HEK293 (cell line): ENCODE measurements around the gene BSCL2.

ENCODE experiments used
- GLI2 ChIP-seq: fragments of 450-650 bp; formaldehyde crosslinking; IDR thresholded peaks from 2 replicates; pipeline ENCODE4; 2017; ENCODE audit warnings: missing biosample characterization, missing genetic modification characterization, low read depth, borderline replicate concordance
- INSM2 ChIP-seq: fragments of 450-650 bp; formaldehyde crosslinking; IDR thresholded peaks from 2 replicates; pipeline ENCODE4 v1.5.1; 2016; ENCODE audit warnings: missing biosample characterization, missing genetic modification characterization
- KLF8 ChIP-seq: fragments of 450-650 bp; formaldehyde crosslinking; IDR thresholded peaks from 2 replicates; pipeline ENCODE4 v1.5.1; 2016; ENCODE audit warnings: missing biosample characterization, missing genetic modification characterization
- MYNN ChIP-seq: fragments of 450-650 bp; formaldehyde crosslinking; IDR thresholded peaks from 2 replicates; pipeline ENCODE4 v1.5.1; 2016; ENCODE audit warnings: missing biosample characterization, missing genetic modification characterization, borderline replicate concordance
- MZF1 ChIP-seq: fragments of 450-650 bp; formaldehyde crosslinking; IDR thresholded peaks from 2 replicates; pipeline ENCODE4 v1.5.1; 2017; ENCODE audit warnings: missing biosample characterization, missing genetic modification characterization, borderline replicate concordance
- REPIN1 ChIP-seq: fragments of 450-650 bp; formaldehyde crosslinking; IDR thresholded peaks from 2 replicates; pipeline ENCODE4 v1.5.1; 2017; ENCODE audit warnings: missing biosample characterization, missing genetic modification characterization, low read depth
- TRIM28 ChIP-seq: IDR thresholded peaks from 2 replicates; pipeline ENCODE4 v1.6.1; 2011; ENCODE audit warnings: low read length, control low read depth, borderline replicate concordance
- WT1 ChIP-seq: fragments of 450-650 bp; formaldehyde crosslinking; IDR thresholded peaks from 2 replicates; pipeline ENCODE4 v1.5.1; 2016; ENCODE audit warnings: missing biosample characterization, missing genetic modification characterization
- YY1 ChIP-seq: fragments of 450-650 bp; formaldehyde crosslinking; IDR thresholded peaks from 2 replicates; pipeline ENCODE4 v1.5.1; 2018; ENCODE audit warnings: missing biosample characterization, missing genetic modification characterization
- ZBTB48 ChIP-seq: fragments of 450-650 bp; formaldehyde crosslinking; IDR thresholded peaks from 2 replicates; pipeline ENCODE4 v1.5.1; 2016; ENCODE audit warnings: missing biosample characterization, missing genetic modification characterization
- ZFP69B ChIP-seq: fragments of 450-650 bp; formaldehyde crosslinking; IDR thresholded peaks from 2 replicates; pipeline ENCODE4 v1.5.1; 2016; ENCODE audit warnings: missing biosample characterization, missing genetic modification characterization
- ZNF10 ChIP-seq: fragments of 450-650 bp; formaldehyde crosslinking; IDR thresholded peaks from 2 replicates; pipeline ENCODE4 v1.5.1; 2017; ENCODE audit warnings: missing biosample characterization, missing genetic modification characterization
- ZNF112 ChIP-seq: fragments of 450-650 bp; formaldehyde crosslinking; IDR thresholded peaks from 2 replicates; pipeline ENCODE4 v1.5.0; 2017; ENCODE audit warnings: missing biosample characterization, missing genetic modification characterization
- ZNF114 ChIP-seq: fragments of 450-650 bp; formaldehyde crosslinking; IDR thresholded peaks from 2 replicates; pipeline ENCODE4 v1.5.0; 2017; ENCODE audit warnings: missing biosample characterization, missing genetic modification characterization
- ZNF121 ChIP-seq: fragments of 450-650 bp; formaldehyde crosslinking; IDR thresholded peaks from 2 replicates; pipeline ENCODE4 v1.5.1; 2016; ENCODE audit warnings: missing biosample characterization, missing genetic modification characterization
- ZNF133 ChIP-seq: fragments of 450-650 bp; formaldehyde crosslinking; IDR thresholded peaks from 2 replicates; pipeline ENCODE4 v1.5.1; 2016; ENCODE audit warnings: missing biosample characterization, missing genetic modification characterization
- ZNF138 ChIP-seq: fragments of 450-650 bp; formaldehyde crosslinking; IDR thresholded peaks from 2 replicates; pipeline ENCODE4 v1.5.1; 2016; ENCODE audit warnings: missing biosample characterization, missing genetic modification characterization, borderline replicate concordance
- ZNF155 ChIP-seq: fragments of 450-650 bp; formaldehyde crosslinking; IDR thresholded peaks from 2 replicates; pipeline ENCODE4 v1.5.1; 2016; ENCODE audit warnings: missing biosample characterization, missing genetic modification characterization
- ZNF175 ChIP-seq: fragments of 450-650 bp; formaldehyde crosslinking; IDR thresholded peaks from 2 replicates; pipeline ENCODE4 v1.5.1; 2016; ENCODE audit warnings: missing biosample characterization, missing genetic modification characterization
- ZNF214 ChIP-seq: fragments of 450-650 bp; formaldehyde crosslinking; IDR thresholded peaks from 2 replicates; pipeline ENCODE4 v1.5.1; 2017; ENCODE audit warnings: missing biosample characterization, mild to moderate bottlenecking, missing genetic modification characterization, borderline replicate concordance
- ZNF248 ChIP-seq: fragments of 450-650 bp; formaldehyde crosslinking; IDR thresholded peaks from 2 replicates; pipeline ENCODE4 v1.5.1; 2017; ENCODE audit warnings: missing biosample characterization, missing genetic modification characterization
- ZNF292 ChIP-seq: fragments of 450-650 bp; formaldehyde crosslinking; IDR thresholded peaks from 2 replicates; pipeline ENCODE4 v1.5.1; 2016; ENCODE audit warnings: low read depth, missing biosample characterization, missing genetic modification characterization, borderline replicate concordance
- ZNF366 ChIP-seq: fragments of 450-650 bp; formaldehyde crosslinking; conservative IDR thresholded peaks from 2 replicates; pipeline ENCODE4 v1.5.1; 2016; ENCODE audit warnings: missing biosample characterization, missing genetic modification characterization
- ZNF398 ChIP-seq: fragments of 450-650 bp; formaldehyde crosslinking; IDR thresholded peaks from 2 replicates; pipeline ENCODE4 v1.5.1; 2017; ENCODE audit warnings: missing biosample characterization, missing genetic modification characterization
- ZNF416 ChIP-seq: fragments of 450-650 bp; formaldehyde crosslinking; IDR thresholded peaks from 2 replicates; pipeline ENCODE4 v1.5.1; 2016; ENCODE audit warnings: missing biosample characterization, missing genetic modification characterization
- ZNF529 ChIP-seq: fragments of 450-650 bp; formaldehyde crosslinking; IDR thresholded peaks from 2 replicates; pipeline ENCODE4 v1.5.1; 2017; ENCODE audit warnings: missing genetic modification characterization, missing biosample characterization; ENCODE audit not compliant: insufficient replicate concordance
- ZNF530 ChIP-seq: fragments of 450-650 bp; formaldehyde crosslinking; IDR thresholded peaks from 2 replicates; pipeline ENCODE4 v1.5.1; 2016; ENCODE audit warnings: low read depth, missing biosample characterization, missing genetic modification characterization
- ZNF561 ChIP-seq: fragments of 450-650 bp; IDR thresholded peaks from 2 replicates; pipeline ENCODE4 v1.5.1; 2018; ENCODE audit warnings: missing biosample characterization, missing genetic modification characterization, borderline replicate concordance
- ZNF600 ChIP-seq: fragments of 450-650 bp; formaldehyde crosslinking; IDR thresholded peaks from 2 replicates; pipeline ENCODE4 v1.5.1; 2016; ENCODE audit warnings: missing biosample characterization, missing genetic modification characterization
- ZNF629 ChIP-seq: fragments of 450-650 bp; formaldehyde crosslinking; IDR thresholded peaks from 2 replicates; pipeline ENCODE4 v1.5.1; 2017; ENCODE audit warnings: missing biosample characterization, missing genetic modification characterization
- ZNF654 ChIP-seq: fragments of 450-650 bp; formaldehyde crosslinking; IDR thresholded peaks from 2 replicates; pipeline ENCODE4 v1.5.1; 2016; ENCODE audit warnings: low read depth, missing biosample characterization, missing genetic modification characterization
- ZNF707 ChIP-seq: fragments of 450-650 bp; formaldehyde crosslinking; IDR thresholded peaks from 2 replicates; pipeline ENCODE4 v1.5.1; 2016; ENCODE audit warnings: missing biosample characterization, missing genetic modification characterization
- ZNF776 ChIP-seq: fragments of 450-650 bp; formaldehyde crosslinking; IDR thresholded peaks from 2 replicates; pipeline ENCODE4 v1.5.0; 2017; ENCODE audit warnings: missing biosample characterization, missing genetic modification characterization, borderline replicate concordance
- ZSCAN23 ChIP-seq: fragments of 450-650 bp; formaldehyde crosslinking; IDR thresholded peaks from 2 replicates; pipeline ENCODE4 v1.5.1; 2016; ENCODE audit warnings: missing biosample characterization, missing genetic modification characterization
- TF ChIP-seq, protein P1 (sequence below): fragments of 450-650 bp; formaldehyde crosslinking; IDR thresholded peaks from 2 replicates; pipeline ENCODE4 v1.5.1; 2016; ENCODE audit warnings: missing biosample characterization, missing genetic modification characterization
- TF ChIP-seq, protein P2 (sequence below): fragments of 450-650 bp; formaldehyde crosslinking; IDR thresholded peaks from 2 replicates; pipeline ENCODE4 v1.5.1; 2016; ENCODE audit warnings: missing biosample characterization, missing genetic modification characterization, low read depth

The BSCL2 gene

GRCh38 chr11:62689421-62690183 lies 17.6 kb downstream of the BSCL2 start, which contains the start of gene LRRN4CL (continued):
- no peak for TF ChIP-seq ZNF138 (tag by site-specific recombination)
- no peak for TF ChIP-seq ZNF529 (tag by site-specific recombination)
- no peak for TF ChIP-seq ZBTB48 (tag by site-specific recombination)
- TF ChIP-seq GLI2 (tag by site-specific recombination) = no peak
- TF ChIP-seq ZNF114 (tag by site-specific recombination) = no peak
- TF ChIP-seq ZNF561 (tag by site-specific recombination) = no peak
- TF ChIP-seq TRIM28 = no peak
- TF ChIP-seq ZNF629 (tag by site-specific recombination) = peak; percentile 87
- TF ChIP-seq, protein P1, sequence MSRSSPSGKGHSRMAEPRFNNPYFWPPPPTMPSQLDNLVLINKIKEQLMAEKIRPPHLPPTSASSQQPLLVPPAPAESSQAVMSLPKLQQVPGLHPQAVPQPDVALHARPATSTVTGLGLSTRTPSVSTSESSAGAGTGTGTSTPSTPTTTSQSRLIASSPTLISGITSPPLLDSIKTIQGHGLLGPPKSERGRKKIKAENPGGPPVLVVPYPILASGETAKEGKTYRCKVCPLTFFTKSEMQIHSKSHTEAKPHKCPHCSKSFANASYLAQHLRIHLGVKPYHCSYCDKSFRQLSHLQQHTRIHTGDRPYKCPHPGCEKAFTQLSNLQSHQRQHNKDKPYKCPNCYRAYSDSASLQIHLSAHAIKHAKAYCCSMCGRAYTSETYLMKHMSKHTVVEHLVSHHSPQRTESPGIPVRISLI (tag by site-specific recombination) = no peak
- TF ChIP-seq REPIN1 (tag by site-specific recombination) = no peak
- no peak for TF ChIP-seq ZNF175 (tag by site-specific recombination)
- no peak for TF ChIP-seq ZNF112 (tag by site-specific recombination)
- TF ChIP-seq ZNF121 (tag by site-specific recombination) = no peak
- TF ChIP-seq ZNF776 (tag by site-specific recombination) = no peak
- TF ChIP-seq ZSCAN23 (tag by site-specific recombination) = no peak
- TF ChIP-seq MZF1 (tag by site-specific recombination) = no peak
- peak; percentile 65 for TF ChIP-seq ZNF398
- TF ChIP-seq ZNF133 (tag by site-specific recombination) = no peak
- peak; percentile 54; the same call in 1 of the 2 replicates for TF ChIP-seq KLF8 (tag by site-specific recombination)
- 0 out of 2 replicates have a peak, but pooled peaks have one; percentile 72 for TF ChIP-seq WT1 (tag by site-specific recombination)
- TF ChIP-seq ZNF366 (tag by site-specific recombination) = peak; percentile 35; the same call in 1 of the 2 replicates
- no peak for TF ChIP-seq ZNF248 (tag by site-specific recombination)
- no peak for TF ChIP-seq ZNF530 (tag by site-specific recombination)
- no peak for TF ChIP-seq ZNF10 (tag by site-specific recombination)
- TF ChIP-seq ZFP69B = 0 out of 2 replicates have a peak, but pooled peaks have one; percentile 15
- no peak for TF ChIP-seq INSM2 (tag by site-specific recombination)
- TF ChIP-seq ZNF214 (tag by site-specific recombination) = no peak
- TF ChIP-seq ZNF600 (tag by site-specific recombination) = 0 out of 2 replicates have a peak, but pooled peaks have one; percentile 19
- TF ChIP-seq, protein P2, sequence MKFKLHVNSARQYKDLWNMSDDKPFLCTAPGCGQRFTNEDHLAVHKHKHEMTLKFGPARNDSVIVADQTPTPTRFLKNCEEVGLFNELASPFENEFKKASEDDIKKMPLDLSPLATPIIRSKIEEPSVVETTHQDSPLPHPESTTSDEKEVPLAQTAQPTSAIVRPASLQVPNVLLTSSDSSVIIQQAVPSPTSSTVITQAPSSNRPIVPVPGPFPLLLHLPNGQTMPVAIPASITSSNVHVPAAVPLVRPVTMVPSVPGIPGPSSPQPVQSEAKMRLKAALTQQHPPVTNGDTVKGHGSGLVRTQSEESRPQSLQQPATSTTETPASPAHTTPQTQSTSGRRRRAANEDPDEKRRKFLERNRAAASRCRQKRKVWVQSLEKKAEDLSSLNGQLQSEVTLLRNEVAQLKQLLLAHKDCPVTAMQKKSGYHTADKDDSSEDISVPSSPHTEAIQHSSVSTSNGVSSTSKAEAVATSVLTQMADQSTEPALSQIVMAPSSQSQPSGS (tag by site-specific recombination) = peak; percentile 25; the same call in 1 of the 2 replicates
- TF ChIP-seq ZNF654 (tag by site-specific recombination) = no peak
- TF ChIP-seq ZNF707 = no peak
- no peak for TF ChIP-seq YY1 (tag by site-specific recombination)
- TF ChIP-seq ZNF416 = no peak
- no peak for TF ChIP-seq ZNF155
- TF ChIP-seq MYNN = no peak
- no peak for TF ChIP-seq ZNF292
